Nephron progenitor cell (in vitro differentiated cells): ENCODE results near the gene CTBS.

Experiments used
- DNase-seq: peaks from one replicate; pipeline ENCODE4 v3.0.0; 2021
- H3K27ac Mint-ChIP-seq: 2 replicates; pipeline ENCODE4 v1.8.0; 2021; ENCODE audit warnings: mild to moderate bottlenecking, moderate library complexity, mixed read lengths
- H3K27me3 Mint-ChIP-seq: 2 replicates; pipeline ENCODE4 v1.8.0; 2021; ENCODE audit warnings: mild to moderate bottlenecking, low read depth, mixed read lengths; ENCODE audit not compliant: poor library complexity
- H3K36me3 Mint-ChIP-seq: 2 replicates; pipeline ENCODE4 v1.8.0; 2021; ENCODE audit warnings: low read depth, mixed read lengths
- H3K4me1 Mint-ChIP-seq: 2 replicates; pipeline ENCODE4 v1.8.0; 2021; ENCODE audit warnings: mixed read lengths
- H3K4me3 Mint-ChIP-seq: 2 replicates; pipeline ENCODE4 v1.8.0; 2021; ENCODE audit warnings: mild to moderate bottlenecking, moderate library complexity, mixed read lengths
- H3K9me3 Mint-ChIP-seq: 2 replicates; pipeline ENCODE4 v1.8.0; 2021; ENCODE audit warnings: mild to moderate bottlenecking, moderate library complexity, mixed read lengths
- TF ChIP-seq, protein P1 (sequence below): fragments of 200-600 bp; sonication (generic); IDR thresholded peaks from 2 replicates; pipeline ENCODE4 v1.5.0; 2021; ENCODE audit warnings: antibody characterized with exemption

The CTBS gene

GRCh38 chr1:84583648-84584047 is 9.4 kb upstream of the CTBS start:
- Mint-ChIP-seq H3K36me3 (no peaks in the 10 kb centered on the region), H3K4me1 (peaks cover 13% of the 10 kb centered on the region), H3K27ac (peak overlapping the region; percentile 46), H3K9me3 (peaks cover 20% of the 10 kb centered on the region), H3K27me3 (peaks cover 5% of the 10 kb centered on the region), H3K4me3 (no peak overlapping the region)
- no peak for DNase-seq
- TF ChIP-seq, protein P1, sequence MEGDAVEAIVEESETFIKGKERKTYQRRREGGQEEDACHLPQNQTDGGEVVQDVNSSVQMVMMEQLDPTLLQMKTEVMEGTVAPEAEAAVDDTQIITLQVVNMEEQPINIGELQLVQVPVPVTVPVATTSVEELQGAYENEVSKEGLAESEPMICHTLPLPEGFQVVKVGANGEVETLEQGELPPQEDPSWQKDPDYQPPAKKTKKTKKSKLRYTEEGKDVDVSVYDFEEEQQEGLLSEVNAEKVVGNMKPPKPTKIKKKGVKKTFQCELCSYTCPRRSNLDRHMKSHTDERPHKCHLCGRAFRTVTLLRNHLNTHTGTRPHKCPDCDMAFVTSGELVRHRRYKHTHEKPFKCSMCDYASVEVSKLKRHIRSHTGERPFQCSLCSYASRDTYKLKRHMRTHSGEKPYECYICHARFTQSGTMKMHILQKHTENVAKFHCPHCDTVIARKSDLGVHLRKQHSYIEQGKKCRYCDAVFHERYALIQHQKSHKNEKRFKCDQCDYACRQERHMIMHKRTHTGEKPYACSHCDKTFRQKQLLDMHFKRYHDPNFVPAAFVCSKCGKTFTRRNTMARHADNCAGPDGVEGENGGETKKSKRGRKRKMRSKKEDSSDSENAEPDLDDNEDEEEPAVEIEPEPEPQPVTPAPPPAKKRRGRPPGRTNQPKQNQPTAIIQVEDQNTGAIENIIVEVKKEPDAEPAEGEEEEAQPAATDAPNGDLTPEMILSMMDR, result no peak

GRCh38 chr1:84582802-84583587 is 8.8 kb upstream of the CTBS start:
- peak; percentile 14 for DNase-seq
- no peak overlapping the region for H3K4me3 Mint-ChIP-seq
- peaks cover 13% of the 10 kb centered on the region for H3K4me1 Mint-ChIP-seq
- peak overlapping the region; percentile 46 for H3K27ac Mint-ChIP-seq
- TF ChIP-seq, protein P1, result no peak
- no peaks in the 10 kb centered on the region for H3K36me3 Mint-ChIP-seq
- H3K27me3 Mint-ChIP-seq, result peaks cover 5% of the 10 kb centered on the region
- H3K9me3 Mint-ChIP-seq, result peaks cover 20% of the 10 kb centered on the region

- Mint-ChIP-seq H3K9me3 (peaks cover 20% of the 10 kb centered on the region), H3K27ac (no peak overlapping the region), H3K4me1 (peaks cover 13% of the 10 kb centered on the region), H3K36me3 (no peaks in the 10 kb centered on the region), H3K27me3 (peaks cover 5% of the 10 kb centered on the region), H3K4me3 (no peak overlapping the region)
- TF ChIP-seq, protein P1, result no peak
- DNase-seq, result no peak
Measured at GRCh38 chr1:84581648-84582047, 7.4 kb upstream of the CTBS start.

DNA sequence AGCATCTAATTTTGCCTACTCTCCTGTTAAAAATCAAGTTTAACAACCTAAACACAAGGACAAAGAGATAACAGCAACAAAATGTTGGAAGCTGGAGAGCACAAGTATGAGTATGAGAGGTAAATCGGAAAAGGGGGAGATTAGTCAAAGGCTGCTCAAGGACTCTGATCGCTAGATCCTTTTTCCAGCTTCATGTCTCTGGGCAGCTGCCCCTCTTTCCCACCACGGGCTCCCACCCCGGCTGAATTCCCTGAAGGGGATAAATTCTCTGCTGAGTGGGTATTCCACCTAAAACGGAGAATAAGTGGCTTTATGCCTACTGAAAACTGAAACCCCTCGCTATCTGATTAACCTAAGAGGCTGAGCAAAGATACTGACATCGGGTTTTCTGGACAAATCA is 696 bp upstream of the CTBS start:
- H3K9me3 Mint-ChIP-seq, result peaks cover 3% of the 10 kb centered on the region
- no peak for DNase-seq
- H3K4me3 Mint-ChIP-seq, result peak overlapping the region; percentile 83
- H3K27ac Mint-ChIP-seq, result no peak overlapping the region
- peaks cover 38% of the 10 kb centered on the region for H3K4me1 Mint-ChIP-seq
- peaks cover 4% of the 10 kb centered on the region for H3K27me3 Mint-ChIP-seq
- H3K36me3 Mint-ChIP-seq, result peaks cover 15% of the 10 kb centered on the region
- TF ChIP-seq, protein P1, result no peak

GRCh38 chr1:84573481-84573966 is 716 bp downstream of the CTBS start:
- Mint-ChIP-seq H3K36me3 (peaks cover 25% of the 10 kb centered on the region), H3K9me3 (peaks cover 3% of the 10 kb centered on the region), H3K4me3 (peak overlapping the region; percentile 93), H3K4me1 (peaks cover 38% of the 10 kb centered on the region), H3K27ac (peak overlapping the region; percentile 92), H3K27me3 (peaks cover 4% of the 10 kb centered on the region)
- no peak for DNase-seq
- TF ChIP-seq, protein P1, result no peak

DNA sequence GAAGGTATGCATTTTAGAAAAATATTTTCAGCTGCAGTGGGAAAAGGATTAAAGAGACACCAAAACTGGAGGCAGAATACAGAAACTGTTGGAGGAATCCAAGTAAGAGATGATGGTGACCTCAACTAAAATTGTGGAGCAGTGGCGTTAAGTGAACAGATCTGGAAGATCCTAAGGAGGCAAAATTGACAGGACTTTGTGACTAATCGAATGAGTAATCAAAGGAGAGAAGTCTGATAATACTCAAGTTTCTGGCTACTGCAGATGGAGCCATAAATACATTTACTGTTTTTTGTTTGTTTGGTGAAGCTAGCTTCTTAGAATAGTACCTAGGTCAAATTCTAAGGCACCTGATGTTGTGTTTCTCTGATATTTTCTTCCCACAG is 3.1 kb downstream of the CTBS start:
- peak overlapping the region; percentile 5 for H3K4me3 Mint-ChIP-seq
- H3K27me3 Mint-ChIP-seq, result peaks cover 4% of the 10 kb centered on the region
- TF ChIP-seq, protein P1, result no peak

More for the DNA sequence above, 3.1 kb downstream of the CTBS start:
- no peak for DNase-seq
- no peak overlapping the region for H3K27ac Mint-ChIP-seq
- H3K4me1 Mint-ChIP-seq, result peaks cover 38% of the 10 kb centered on the region
- H3K36me3 Mint-ChIP-seq, result peaks cover 37% of the 10 kb centered on the region
- H3K9me3 Mint-ChIP-seq, result peaks cover 3% of the 10 kb centered on the region
